ENCODE measurements around the gene SLC34A1. TPM values are rescaled to one million over a fixed set of nuclear protein-coding genes. Genes with fewer than 3 reads are reported as not detected.

SLC34A1 gene
- total RNA-seq, 6 donors from 2014 or later = not detected

- H3K9me3 ChIP-seq = no peaks in the 10 kb centered on the region
- DNase-seq (no peak), ATAC-seq (ENCODE audit: low FRiP score in 2 of 2) (peak in 1 of 2 donors; percentile 29)
- peak overlapping the region; percentile 84 to 97 (median 94) for H3K27ac ChIP-seq
- H3K27me3 ChIP-seq = no peaks in the 10 kb centered on the region
- H3K36me3 ChIP-seq = peaks cover 0 to 28% (median 1%) of the 10 kb centered on the region in 4 donors
- 11 to 15% methylated on average over 15 to 19 of the region's 19 CpGs for WGBS, 2 donors
- TF ChIP-seq CTCF (IDR thresholded peaks at IDR 0.05) (no peak), POLR2A (IDR thresholded peaks at IDR 0.05) (no peak), EP300 (IDR thresholded peaks at IDR 0.05) (no peak), POLR2AphosphoS5 (IDR thresholded peaks at IDR 0.05) (no peak)
- H3K4me3 ChIP-seq = peak overlapping the region; percentile 79 to 100 (median 84)
- peaks cover 30 to 46% (median 36%) of the 10 kb centered on the region in 4 donors for H3K4me1 ChIP-seq
These were observed 33.4 kb upstream of the SLC34A1 start for GRCh38 chr5:177350776-177351391.

- peak; percentile 98 to 99 for ATAC-seq (ENCODE audit: low FRiP score in 2 of 2)
- peak; percentile 69 to 81 for TF ChIP-seq POLR2AphosphoS5 (IDR thresholded peaks at IDR 0.05)
- TF ChIP-seq EP300 (IDR thresholded peaks at IDR 0.05) = no peak
- peak in 3 of 4 donors; percentile 51 to 79 (median 59) for TF ChIP-seq POLR2A (IDR thresholded peaks at IDR 0.05)
- TF ChIP-seq CTCF (IDR thresholded peaks at IDR 0.05) = peak in 1 of 6 experiments; percentile 14
- H3K4me1 ChIP-seq = peaks cover 30 to 46% (median 36%) of the 10 kb centered on the region in 4 donors
These were observed 32.6 kb upstream of the SLC34A1 start, which contains the start of gene LMAN2 for GRCh38 chr5:177351392-177352329. Gene LMAN2 (minus strand): TSS chr5:177351668. CDS start chr5:177351647, 21 bp downstream.

GRCh38 chr5:177353093-177353492, 31.1 kb upstream of the SLC34A1 start:
- DNase-seq (no peak), ATAC-seq (ENCODE audit: low FRiP score in 2 of 2) (no peak)
- peaks cover 0 to 16% (median 0%) of the 10 kb centered on the region in 4 donors for H3K36me3 ChIP-seq
- peaks cover 37 to 46% (median 40%) of the 10 kb centered on the region in 4 donors for H3K4me1 ChIP-seq
- WGBS, 2 donors = 68 to 73% methylated on average over 5 of the region's 5 CpGs
- no peak overlapping the region for H3K4me3 ChIP-seq
- H3K27me3 ChIP-seq = no peaks in the 10 kb centered on the region
- H3K27ac ChIP-seq = no peak overlapping the region
- H3K9me3 ChIP-seq = no peaks in the 10 kb centered on the region
- TF ChIP-seq EP300 (IDR thresholded peaks at IDR 0.05) = no peak
- TF ChIP-seq POLR2A (IDR thresholded peaks at IDR 0.05) = no peak
- no peak for TF ChIP-seq POLR2AphosphoS5 (IDR thresholded peaks at IDR 0.05)
- no peak for TF ChIP-seq CTCF (IDR thresholded peaks at IDR 0.05)

More at GRCh38 chr5:177351392-177352329, 32.6 kb upstream of the SLC34A1 start, which contains the start of gene LMAN2:
- Histone ChIP-seq H3K9me3 (no peaks in the 10 kb centered on the region), H3K27ac (peak within 1 kb of the TSS; percentile 84 to 97 (median 94)), H3K27me3 (no peaks in the 10 kb centered on the region), H3K4me3 (peak within 1 kb of the TSS; percentile 79 to 100 (median 84)), H3K36me3 (peaks cover 0 to 28% (median 0%) of the 10 kb centered on the region in 4 donors)
- DNase-seq = peak; percentile 94
- 6 to 8% methylated on average over 18 to 55 of the region's 55 CpGs for WGBS, 2 donors

- Histone ChIP-seq H3K4me3 (no peak overlapping the region), H3K4me1 (peaks cover 33 to 49% (median 40%) of the 10 kb centered on the region in 4 donors), H3K27ac (no peak overlapping the region), H3K36me3 (peaks cover 0 to 8% (median 0%) of the 10 kb centered on the region in 4 donors), H3K27me3 (no peaks in the 10 kb centered on the region), H3K9me3 (no peaks in the 10 kb centered on the region)
- 89% methylated on average over 3 of the region's 3 CpGs for whole genome bisulfite sequencing, 2 donors
- TF ChIP-seq POLR2A (IDR thresholded peaks at IDR 0.05) = no peak
- no peak for TF ChIP-seq EP300 (IDR thresholded peaks at IDR 0.05)
- no peak for TF ChIP-seq POLR2AphosphoS5 (IDR thresholded peaks at IDR 0.05)
- no peak for TF ChIP-seq CTCF (IDR thresholded peaks at IDR 0.05)
- ATAC-seq (ENCODE audit: low FRiP score in 2 of 2) = no peak
- DNase-seq = no peak
These were observed 30.0 kb upstream of the SLC34A1 start for GRCh38 chr5:177354256-177354655.

Measured in upper lobe of left lung (tissue), 6 donors.